PC-9 (cell line): ENCODE measurements around the gene SYNE1. TPM values are rescaled to one million over a fixed set of nuclear protein-coding genes. Genes with fewer than 3 reads are reported as not detected.

Experiments
- BruUV-seq: library from RNA; stranded (reverse); fragments of 400-500 nt; replicated peaks from 2 replicates; lab custom pipeline; 2021; lab: Mats Ljungman, UMichigan
- CTCF ChIA-PET: fragments of 300-600 bp; sonication (Branson Sonifier 250); formaldehyde crosslinking; loops from one replicate; lab custom pipeline; 2022; ENCODE audit warnings: antibody characterized with exemption; lab: Charles Lee
- POLR2A ChIA-PET: fragments of 300-600 bp; sonication (Branson Sonifier 250); formaldehyde crosslinking; loops from one replicate; lab custom pipeline; 2022; ENCODE audit warnings: antibody characterized with exemption; ENCODE audit not compliant: unreplicated experiment; lab: Charles Lee
- DNase-seq, 2 experiments: peaks; one replicate each; pipeline versions ENCODE4 v3.0.0 to v3.0.0-alpha.2; 2015 to 2022; ENCODE audit warnings: mixed read lengths in 1 of 2
- H2AFZ ChIP-seq: fragments of 200-600 bp; sonication (generic); 2 replicates; pipeline ENCODE4 v1.8.1; 2017; ENCODE audit warnings: antibody characterized with exemption
- H3F3A ChIP-seq: fragments of 200-600 bp; sonication (generic); 2 replicates; pipeline ENCODE4 v1.8.1; 2017; ENCODE audit warnings: antibody characterized with exemption, mild to moderate bottlenecking, low read depth; ENCODE audit not compliant: insufficient read depth
- H3K27ac ChIP-seq: fragments of 200-600 bp; sonication (generic); 2 replicates; pipeline ENCODE4 v1.6.1; 2016; ENCODE audit warnings: mixed run types
- H3K27me3 ChIP-seq: fragments of 200-600 bp; sonication (generic); 2 replicates; pipeline ENCODE4 v1.6.1; 2016; ENCODE audit warnings: low read depth, mixed run types; ENCODE audit not compliant: insufficient read depth
- H3K36me3 ChIP-seq: fragments of 200-600 bp; sonication (generic); 2 replicates; pipeline ENCODE4 v1.6.1; 2016; ENCODE audit warnings: low read depth, mixed run types
- H3K4me1 ChIP-seq: fragments of 200-600 bp; sonication (generic); replicated peaks from 2 replicates; pipeline ENCODE4 v1.6.1; 2016; ENCODE audit warnings: mixed run types; ENCODE audit not compliant: insufficient read depth
- H3K4me2 ChIP-seq: fragments of 200-600 bp; sonication (generic); 2 replicates; pipeline ENCODE4 v1.6.1; 2017; ENCODE audit warnings: mixed run types
- H3K4me3 ChIP-seq: fragments of 200-600 bp; sonication (generic); 2 replicates; pipeline ENCODE4 v1.6.1; 2016; ENCODE audit warnings: mixed run types
- H3K79me2 ChIP-seq: fragments of 200-600 bp; sonication (generic); 2 replicates; pipeline ENCODE4 v1.6.1; 2017; ENCODE audit warnings: low read depth, mixed run types
- H3K9me2 ChIP-seq: fragments of 200-600 bp; sonication (generic); 2 replicates; pipeline ENCODE4 v1.8.1; 2017; ENCODE audit warnings: mild to moderate bottlenecking; ENCODE audit not compliant: insufficient read depth
- H3K9me3 ChIP-seq: fragments of 200-600 bp; sonication (generic); 2 replicates; pipeline ENCODE4 v1.8.1; 2016; ENCODE audit warnings: low read depth; ENCODE audit not compliant: insufficient read depth
- H4K20me1 ChIP-seq: fragments of 200-600 bp; sonication (generic); 2 replicates; pipeline ENCODE4 v1.8.1; 2017; ENCODE audit not compliant: insufficient read depth
- EZH2 ChIP-seq: fragments of 200-600 bp; sonication (generic); IDR thresholded peaks from 2 replicates; pipeline ENCODE4 v1.8.0; 2017; ENCODE audit warnings: antibody characterized with exemption, low read depth
- intact Hi-C: fragments of 100-400 bp; cut with micrococcal nuclease; formaldehyde crosslinking; loops from one replicate; pipeline ENCODE4 v1.10.0; 2022; ENCODE audit not compliant: unreplicated experiment
- total RNA-seq: library from RNA; stranded (reverse); gene quantifications from 2 replicates; pipeline ENCODE4 v1.2.3, GENCODE V29; 2021
- TF ChIP-seq, protein P1 (sequence below): fragments of 200-600 bp; sonication (generic); conservative IDR thresholded peaks from 2 replicates; pipeline ENCODE4 v1.6.1; 2017; ENCODE audit warnings: mixed run types, antibody characterized with exemption, mild to moderate bottlenecking, moderate library complexity

The SYNE1 gene
- total RNA-seq, 1 experiment from 2014 or later: 13.4 TPM

DNA sequence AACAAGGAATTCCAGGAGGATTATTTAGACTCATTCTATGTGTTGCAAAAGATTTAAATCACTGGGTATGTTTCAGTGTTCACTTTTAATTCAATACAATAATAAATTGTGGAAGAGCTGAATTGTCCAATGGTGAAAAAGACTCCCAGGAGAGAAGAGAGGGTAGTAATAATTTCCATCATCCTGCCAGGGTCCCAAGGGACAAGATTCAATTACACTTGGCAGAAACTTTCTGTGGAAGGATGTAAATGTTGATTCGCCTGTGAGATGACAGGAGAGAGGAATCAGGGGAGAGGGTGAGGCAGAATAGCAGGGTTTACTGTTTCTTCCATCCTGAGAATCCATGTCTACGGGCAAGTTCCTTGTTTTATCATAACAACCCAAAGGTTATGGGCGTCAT is 487.0 kb downstream of the SYNE1 start:
- intact Hi-C loops: no loop called here
- Histone ChIP-seq H3K79me2 (no peaks in the 10 kb centered on the region), H2AFZ (no peak overlapping the region), H3K4me2 (no peak overlapping the region), H3K9me3 (no peaks in the 10 kb centered on the region), H3K27me3 (no peaks in the 10 kb centered on the region), H4K20me1 (no peaks in the 10 kb centered on the region), H3F3A (no peaks in the 10 kb centered on the region), H3K4me3 (no peak overlapping the region), H3K4me1 (no peaks in the 10 kb centered on the region), H3K36me3 (no peaks in the 10 kb centered on the region), H3K27ac (no peak overlapping the region), H3K9me2 (no peaks in the 10 kb centered on the region)
- TF ChIP-seq EZH2: no peak
- TF ChIP-seq, protein P1, sequence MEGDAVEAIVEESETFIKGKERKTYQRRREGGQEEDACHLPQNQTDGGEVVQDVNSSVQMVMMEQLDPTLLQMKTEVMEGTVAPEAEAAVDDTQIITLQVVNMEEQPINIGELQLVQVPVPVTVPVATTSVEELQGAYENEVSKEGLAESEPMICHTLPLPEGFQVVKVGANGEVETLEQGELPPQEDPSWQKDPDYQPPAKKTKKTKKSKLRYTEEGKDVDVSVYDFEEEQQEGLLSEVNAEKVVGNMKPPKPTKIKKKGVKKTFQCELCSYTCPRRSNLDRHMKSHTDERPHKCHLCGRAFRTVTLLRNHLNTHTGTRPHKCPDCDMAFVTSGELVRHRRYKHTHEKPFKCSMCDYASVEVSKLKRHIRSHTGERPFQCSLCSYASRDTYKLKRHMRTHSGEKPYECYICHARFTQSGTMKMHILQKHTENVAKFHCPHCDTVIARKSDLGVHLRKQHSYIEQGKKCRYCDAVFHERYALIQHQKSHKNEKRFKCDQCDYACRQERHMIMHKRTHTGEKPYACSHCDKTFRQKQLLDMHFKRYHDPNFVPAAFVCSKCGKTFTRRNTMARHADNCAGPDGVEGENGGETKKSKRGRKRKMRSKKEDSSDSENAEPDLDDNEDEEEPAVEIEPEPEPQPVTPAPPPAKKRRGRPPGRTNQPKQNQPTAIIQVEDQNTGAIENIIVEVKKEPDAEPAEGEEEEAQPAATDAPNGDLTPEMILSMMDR: no peak
- CTCF ChIA-PET: no interaction called here
- POLR2A ChIA-PET: no interaction called here
- no TSS peak for BruUV-seq
- DNase-seq: no peak

DNA sequence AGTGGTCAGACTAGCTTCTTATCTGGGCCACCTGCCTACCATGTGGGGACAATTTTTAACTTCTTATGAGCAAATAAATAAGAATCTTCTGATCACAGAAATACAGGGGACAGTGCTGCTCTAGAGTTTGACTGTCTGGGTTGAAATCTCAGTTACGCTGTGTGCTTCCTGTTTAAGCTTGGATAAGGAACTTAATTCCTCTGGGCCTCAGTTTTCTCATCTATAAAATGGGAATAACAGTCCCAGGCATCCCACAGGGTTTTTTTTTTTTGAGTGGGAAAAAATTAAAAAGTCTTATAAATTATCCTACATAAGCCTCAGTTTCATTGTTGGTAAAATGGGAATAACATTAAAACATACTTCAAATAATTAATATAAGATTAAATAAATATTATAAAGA is 488.8 kb downstream of the SYNE1 start:
- Histone ChIP-seq H3K9me2 (no peaks in the 10 kb centered on the region), H3K9me3 (no peaks in the 10 kb centered on the region), H3F3A (no peaks in the 10 kb centered on the region), H3K27me3 (no peaks in the 10 kb centered on the region), H3K4me1 (no peaks in the 10 kb centered on the region), H3K4me3 (no peak overlapping the region), H3K4me2 (no peak overlapping the region), H3K36me3 (no peaks in the 10 kb centered on the region), H3K27ac (no peak overlapping the region), H4K20me1 (no peaks in the 10 kb centered on the region), H2AFZ (no peak overlapping the region), H3K79me2 (no peaks in the 10 kb centered on the region)
- ChIA-PET POLR2A (interaction anchor here (0.5 kb wide), 1 partner anchor 62 kb away, joined by 11 read pairs; no protein-coding TSS in a partner anchor), CTCF (no interaction called here)
- no peak for DNase-seq
- intact Hi-C loops: no loop called here
- no TSS peak for BruUV-seq
- TF ChIP-seq EZH2: no peak
- TF ChIP-seq, protein P1: no peak

DNA sequence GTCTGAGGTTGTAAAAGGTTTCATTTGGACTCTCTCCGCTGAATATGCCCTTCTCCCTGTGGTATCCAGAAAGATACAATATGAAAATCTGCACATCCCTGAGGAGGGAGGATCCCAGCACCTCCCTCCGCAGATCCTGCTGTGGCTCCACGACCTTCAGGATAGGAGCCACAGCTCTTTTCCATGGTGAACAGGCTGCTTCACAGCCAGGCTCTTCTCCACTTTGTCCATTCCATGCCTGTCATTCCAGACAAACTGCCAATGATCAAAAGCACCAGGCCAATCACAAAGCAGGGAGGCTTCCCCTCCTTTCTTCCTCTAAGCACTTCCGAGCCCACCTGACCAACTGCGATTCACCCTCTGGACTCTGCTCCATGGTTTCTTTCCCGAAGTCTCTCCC is 489.9 kb downstream of the SYNE1 start:
- Histone ChIP-seq H3K36me3 (no peaks in the 10 kb centered on the region), H3K9me2 (no peaks in the 10 kb centered on the region), H3K27ac (no peak overlapping the region), H3K27me3 (no peaks in the 10 kb centered on the region), H3K4me1 (no peaks in the 10 kb centered on the region), H2AFZ (no peak overlapping the region), H4K20me1 (no peaks in the 10 kb centered on the region), H3K9me3 (no peaks in the 10 kb centered on the region), H3K4me2 (no peak overlapping the region), H3K79me2 (no peaks in the 10 kb centered on the region), H3F3A (no peaks in the 10 kb centered on the region), H3K4me3 (no peak overlapping the region)
- BruUV-seq: no TSS peak
- POLR2A ChIA-PET: no interaction called here
- intact Hi-C loops: no loop called here
- CTCF ChIA-PET: no interaction called here
- TF ChIP-seq EZH2: no peak
- TF ChIP-seq, protein P1: no peak
- no peak for DNase-seq
